GM12878 (cell line): ENCODE results near the gene CRYBB1. TPM values are rescaled to one million over a fixed set of nuclear protein-coding genes. Genes with fewer than 3 reads are reported as not detected.
A peak's percentile ranks its signal among the peaks of the same experiment; 100 is the strongest.

Source experiments
- BCLAF1 ChIP-seq: fragments of 450-650 bp; IDR thresholded peaks from 2 replicates; pipeline ENCODE4 v1.6.1; 2017; ENCODE audit warnings: antibody characterized with exemption, mild to moderate bottlenecking, moderate library complexity
- CBFB ChIP-seq: IDR thresholded peaks from 2 replicates; pipeline ENCODE4 v1.6.1; 2016; ENCODE audit warnings: antibody characterized with exemption, low read depth
- DPF2 ChIP-seq: fragments of 450-650 bp; IDR thresholded peaks from 2 replicates; pipeline ENCODE4 v1.6.1; 2017; ENCODE audit warnings: mild to moderate bottlenecking
- FOXK2 ChIP-seq: fragments of 450-650 bp; IDR thresholded peaks from 2 replicates; pipeline ENCODE4 v1.6.1; 2017; ENCODE audit warnings: mild to moderate bottlenecking, moderate library complexity
- HSF1 ChIP-seq: fragments of 150-350 bp; IDR thresholded peaks from 2 replicates; pipeline ENCODE4 v1.6.1; 2014; ENCODE audit warnings: mild to moderate bottlenecking, low read depth, low read length
- IKZF1 ChIP-seq: fragments of 450-650 bp; conservative IDR thresholded peaks from 2 replicates; pipeline ENCODE4 v1.6.1; 2017; ENCODE audit warnings: antibody characterized with exemption, mild to moderate bottlenecking
- MEF2B ChIP-seq: fragments of 450-650 bp; IDR thresholded peaks from 2 replicates; pipeline ENCODE4 v1.6.1; 2018; ENCODE audit warnings: mild to moderate bottlenecking, moderate library complexity; ENCODE audit not compliant: partially characterized antibody, poor library complexity, severe bottlenecking
- MXI1 ChIP-seq: fragments of 150-350 bp; IDR thresholded peaks from 2 replicates; pipeline ENCODE4 v1.6.1; 2011; ENCODE audit warnings: low read depth, mild to moderate bottlenecking, inconsistent platforms, low read length, improper control_type of control experiment
- PKNOX1 ChIP-seq: fragments of 450-650 bp; IDR thresholded peaks from 2 replicates; pipeline ENCODE4 v1.6.1; 2016; ENCODE audit warnings: mild to moderate bottlenecking
- POU2F2 ChIP-seq: IDR thresholded peaks from 3 replicates; pipeline ENCODE4 v1.6.1; 2011; ENCODE audit warnings: low read depth, mild to moderate bottlenecking, low read length, borderline replicate concordance
- RAD51 ChIP-seq: fragments of 450-650 bp; IDR thresholded peaks from 2 replicates; pipeline ENCODE4 v1.6.1; 2016; ENCODE audit warnings: moderate library complexity, mild to moderate bottlenecking, inconsistent platforms
- RBBP5 ChIP-seq: fragments of 200-600 bp; sonication (generic); conservative IDR thresholded peaks from 2 replicates; pipeline ENCODE4 v1.6.1; 2016
- RUNX3 ChIP-seq: IDR thresholded peaks from 2 replicates; pipeline ENCODE4 v1.6.1; 2012; ENCODE audit warnings: low read length, inconsistent platforms
- SIX5 ChIP-seq: IDR thresholded peaks from 2 replicates; pipeline ENCODE4 v1.6.1; 2011; ENCODE audit warnings: mild to moderate bottlenecking, low read depth, low read length, moderate library complexity; ENCODE audit not compliant: severe bottlenecking
- SUZ12 ChIP-seq: fragments of 200-600 bp; sonication (generic); IDR thresholded peaks from one replicate; pipeline ENCODE4 v1.6.1; 2018; ENCODE audit warnings: antibody characterized with exemption, mild to moderate bottlenecking; ENCODE audit not compliant: unreplicated experiment
- ZBTB11 ChIP-seq: fragments of 450-650 bp; formaldehyde crosslinking; IDR thresholded peaks from 2 replicates; pipeline ENCODE4 v1.5.0; 2022; ENCODE audit warnings: mild to moderate bottlenecking, missing genetic modification characterization
- ZNF207 ChIP-seq: fragments of 450-650 bp; IDR thresholded peaks from 2 replicates; pipeline ENCODE4 v1.6.1; 2014; ENCODE audit warnings: antibody characterized with exemption, mild to moderate bottlenecking, borderline replicate concordance
- ZSCAN29 ChIP-seq: fragments of 450-650 bp; IDR thresholded peaks from 2 replicates; pipeline ENCODE4 v1.6.1; 2017; ENCODE audit warnings: mild to moderate bottlenecking, moderate library complexity
- ZZZ3 ChIP-seq: IDR thresholded peaks from 2 replicates; pipeline ENCODE4 v1.6.1; 2011; ENCODE audit warnings: low read depth; ENCODE audit not compliant: control insufficient read depth, insufficient read length
- polyA plus RNA-seq, 11 experiments: library from polyadenylated mRNA; depleted of rRNA in 4 of 11; unstranded in 6 of 11; stranded (reverse) in 5 of 11; fragments of >200 nt; fragmentation: Nextera tagmentation in 4 of 11; fragmentation: Illumina TruSeq in 1 of 11; extraction: Ambion mirVana in 4 of 11; extraction: Trizol in 1 of 11; gene quantifications; 1 replicate in 1 of 11; 2 replicates in 10 of 11; pipeline versions ENCODE4 v1.2.1 to v1.2.3, GENCODE V29; 2011 to 2016; ENCODE audit warnings: inconsistent platforms in 2 of 11, missing spikeins in 2 of 11, low read depth in 1 of 11
- total RNA-seq, 4 experiments: library from RNA; depleted of rRNA in 3 of 4; stranded (reverse); fragments of >200 nt in 3 of 4; fragmentation: Illumina TruSeq in 1 of 4; extraction: Trizol in 1 of 4; gene quantifications; 2 replicates each; pipeline versions ENCODE4 v1.2.1 to v1.2.3, GENCODE V29; 2013 to 2021

Gene CRYBB1
- total and polyA plus RNA-seq, 10 of the 15 experiments (the other 5 are each of a cell fraction or from before 2014, with no cell fraction given), result 0.09 to 0.64 (median 0.23) TPM; not detected in 5

- 0 out of 2 replicates have a peak, but pooled peaks have one; percentile 9 for TF ChIP-seq ZNF207
- peak; percentile 60 for TF ChIP-seq DPF2
- no peak for TF ChIP-seq SIX5
- TF ChIP-seq BCLAF1, result no peak
- no peak for TF ChIP-seq ZSCAN29
- TF ChIP-seq SUZ12, result no peak
- 0 out of 2 replicates have a peak, but pooled peaks have one; percentile 39 for TF ChIP-seq MXI1
- no peak for TF ChIP-seq FOXK2
- TF ChIP-seq IKZF1, result peak; percentile 85
- TF ChIP-seq RAD51, result peak; percentile 80
- TF ChIP-seq CBFB, result no peak
- TF ChIP-seq POU2F2, result no peak
- TF ChIP-seq RBBP5, result no peak
- peak; percentile 10 for TF ChIP-seq MEF2B
- TF ChIP-seq RUNX3, result peak; percentile 7; the same call in 1 of the 2 replicates
- TF ChIP-seq ZBTB11, result no peak
- no peak for TF ChIP-seq HSF1
- TF ChIP-seq ZZZ3, result no peak
- peak; percentile 93 for TF ChIP-seq PKNOX1
Observed at GRCh38 chr22:26658671-26659478, 41.0 kb upstream of the CRYBB1 start (continued).
